GM12872 (cell line): ENCODE results near the gene VMO1.

Experiments
- CTCF ChIP-seq: IDR thresholded peaks from 3 replicates; pipeline ENCODE4 v1.5.1; 2011; ENCODE audit warnings: low read depth, mild to moderate bottlenecking, low read length, moderate library complexity; ENCODE audit not compliant: insufficient read depth

Gene VMO1

GRCh38 chr17:4818276-4818675 lies 32.1 kb upstream of the VMO1 start:
- TF ChIP-seq CTCF: no peak

GRCh38 chr17:4816826-4817225 lies 30.7 kb upstream of the VMO1 start:
- no peak for TF ChIP-seq CTCF

GRCh38 chr17:4815043-4815675 lies 29.0 kb upstream of the VMO1 start:
- peak; percentile 20; the same call in 1 of the 3 replicates for TF ChIP-seq CTCF

- TF ChIP-seq CTCF: no peak
Measured at GRCh38 chr17:4812690-4813089, 26.5 kb upstream of the VMO1 start.

GRCh38 chr17:4811471-4811870 lies 25.3 kb upstream of the VMO1 start:
- TF ChIP-seq CTCF: no peak

- no peak for TF ChIP-seq CTCF
Measured at GRCh38 chr17:4810696-4811290, 24.6 kb upstream of the VMO1 start.

GRCh38 chr17:4808378-4808767 lies 22.2 kb upstream of the VMO1 start:
- TF ChIP-seq CTCF: no peak
